Endothelial cell of umbilical vein (primary cell): ENCODE results near the gene COL18A1. TPM values are rescaled to one million over a fixed set of nuclear protein-coding genes. Genes with fewer than 3 reads are reported as not detected.

Experiments
- BruUV-seq: library from RNA; stranded (reverse); fragments of 400-500 nt; replicated peaks from 2 replicates; lab custom pipeline; 2021; lab: Mats Ljungman, UMichigan
- CTCF ChIA-PET: fragments of 300-600, 350-600 bp; sonication (Branson Sonifier 250); formaldehyde crosslinking; loops from one replicate; lab custom pipeline; 2021; ENCODE audit warnings: antibody characterized with exemption, inconsistent platforms; lab: Charles Lee
- POLR2A ChIA-PET: fragments of 300-600, 350-600 bp; sonication (Branson Sonifier 250); formaldehyde crosslinking; loops from one replicate; lab custom pipeline; 2021; ENCODE audit warnings: antibody characterized with exemption, inconsistent platforms; lab: Charles Lee
- DNase-seq: peaks from one replicate; pipeline ENCODE4 v3.0.0-alpha.2; 2011; ENCODE audit warnings: low read depth, low spot score
- FAIRE-seq: peaks from 2 replicates; lab custom pipeline; 2011; peaks lifted over from hg19 to GRCh38; lab: Jason Lieb, UNC
- H2AFZ ChIP-seq: 2 replicates; pipeline ENCODE4 v1.6.0; 2012; ENCODE audit warnings: low read depth, low read length, control low read depth, inconsistent platforms
- H3K27ac ChIP-seq: 2 replicates; pipeline ENCODE4 v1.5.1; 2011; ENCODE audit warnings: low read depth, mild to moderate bottlenecking, control low read depth, low read length, moderate library complexity; ENCODE audit not compliant: insufficient read depth
- H3K27me3 ChIP-seq, 2 experiments: 2 replicates each; pipeline versions ENCODE4 v1.6.0 to v1.6.1; 2011; ENCODE audit warnings: low read length in 2 of 2, mixed read lengths in 1 of 2; ENCODE audit not compliant: control insufficient read depth in 2 of 2, insufficient read depth in 2 of 2
- H3K36me3 ChIP-seq, 2 experiments: 2 replicates in 1 of 2; 3 replicates in 1 of 2; pipeline ENCODE4 v1.5.1; 2011; ENCODE audit warnings: low read length in 2 of 2, mild to moderate bottlenecking in 1 of 2, moderate library complexity in 1 of 2; ENCODE audit not compliant: control insufficient read depth in 2 of 2, insufficient read depth in 2 of 2; ENCODE audit errors: extremely low read depth in 1 of 2
- H3K4me1 ChIP-seq: 3 replicates; pipeline ENCODE4 v1.5.1; 2011; ENCODE audit warnings: mild to moderate bottlenecking, low read length; ENCODE audit not compliant: control insufficient read depth, insufficient read depth; ENCODE audit errors: extremely low read depth
- H3K4me2 ChIP-seq: 2 replicates; pipeline ENCODE4 v1.6.1; 2011; ENCODE audit warnings: low read length, control low read depth, mixed read lengths; ENCODE audit not compliant: insufficient read depth
- H3K4me3 ChIP-seq, 3 experiments: fragments of 200-600 bp in 1 of 3; sonication (generic), shearing (Covaris generic) in 1 of 3; replicated peaks in 1 of 3; 2 replicates each; pipeline ENCODE4 v1.5.1; 2011 to 2016; ENCODE audit warnings: control low read depth in 3 of 3, low read length in 3 of 3, mild to moderate bottlenecking in 2 of 3, inconsistent platforms in 1 of 3, low read depth in 1 of 3, moderate library complexity in 1 of 3; ENCODE audit not compliant: insufficient read depth in 1 of 3
- H3K79me2 ChIP-seq: 2 replicates; pipeline ENCODE4 v1.6.0; 2012; ENCODE audit warnings: low read length, inconsistent platforms; ENCODE audit not compliant: control insufficient read depth, insufficient read depth
- H3K9ac ChIP-seq: replicated peaks from 2 replicates; pipeline ENCODE3; 2011; ENCODE audit warnings: low read length, control low read depth; ENCODE audit not compliant: insufficient read depth; ENCODE audit errors: extremely low read depth
- H3K9me1 ChIP-seq: replicated peaks from 3 replicates; pipeline ENCODE4 v1.6.0; 2011; ENCODE audit warnings: mild to moderate bottlenecking, low read length; ENCODE audit not compliant: control insufficient read depth, insufficient read depth; ENCODE audit errors: extremely low read depth
- H3K9me3 ChIP-seq: replicated peaks from 2 replicates; pipeline ENCODE4 v1.5.1; 2012; ENCODE audit warnings: low read length, inconsistent platforms; ENCODE audit not compliant: control insufficient read depth, insufficient read depth
- H4K20me1 ChIP-seq: replicated peaks from 2 replicates; pipeline ENCODE3; 2011; ENCODE audit warnings: mild to moderate bottlenecking, low read length; ENCODE audit not compliant: control insufficient read depth, insufficient read depth; ENCODE audit errors: extremely low read depth
- CTCF ChIP-seq, 2 donors: IDR thresholded peaks; 1 replicate in 1 of 2; 2 replicates in 1 of 2; pipeline ENCODE4 v1.5.1; 2011; ENCODE audit warnings: low read length in 2 of 2, mild to moderate bottlenecking in 2 of 2, moderate library complexity in 2 of 2, control low read depth in 1 of 2, inconsistent platforms in 1 of 2, low read depth in 1 of 2; ENCODE audit not compliant: insufficient read depth in 1 of 2; ENCODE audit errors: extremely low read depth in 1 of 2
- EZH2 ChIP-seq: IDR thresholded peaks from 2 replicates; pipeline ENCODE4 v1.6.1; 2012; ENCODE audit warnings: borderline replicate concordance, low read depth, mild to moderate bottlenecking, moderate library complexity, low read length, inconsistent platforms; ENCODE audit not compliant: severe bottlenecking
- FOS ChIP-seq: IDR thresholded peaks from 2 replicates; pipeline ENCODE4 v1.6.1; 2011; ENCODE audit warnings: mild to moderate bottlenecking, low read length, moderate library complexity, borderline replicate concordance; ENCODE audit not compliant: insufficient read depth
- GATA2 ChIP-seq: IDR thresholded peaks from 2 replicates; pipeline ENCODE4 v1.7.0; 2011; ENCODE audit warnings: low read depth, mild to moderate bottlenecking, moderate library complexity, mixed read lengths, low read length; ENCODE audit not compliant: insufficient read length, insufficient read depth
- JUN ChIP-seq: IDR thresholded peaks from 2 replicates; pipeline ENCODE4 v1.6.1; 2011; ENCODE audit warnings: borderline replicate concordance, low read depth; ENCODE audit not compliant: insufficient read length, insufficient read depth
- MYC ChIP-seq: IDR thresholded peaks from one replicate; pipeline ENCODE4 v1.6.1; 2011; ENCODE audit warnings: mild to moderate bottlenecking, low read depth, low read length
- POLR2A ChIP-seq: IDR thresholded peaks from 2 replicates; pipeline ENCODE4 v1.6.1; 2012; ENCODE audit warnings: low read depth, mild to moderate bottlenecking, control low read depth, low read length
- POLR2AphosphoS5 ChIP-seq: IDR thresholded peaks from 2 replicates; pipeline ENCODE4 v1.6.1; 2012; ENCODE audit warnings: low read depth, mild to moderate bottlenecking, control low read depth, low read length, moderate library complexity; ENCODE audit not compliant: insufficient read depth
- dilution Hi-C: fragments of 300-500 bp; cut with MboI; formaldehyde crosslinking; loops from one replicate; pipeline ENCODE4 v1.15.0; 2019; ENCODE audit warnings: low sequenced_read_pairs; ENCODE audit not compliant: extremely low pct_ligation_motif_present
- intact Hi-C: fragments of 100-400 bp; cut with micrococcal nuclease; formaldehyde crosslinking; loops from one replicate; pipeline ENCODE4 v1.10.0; 2022
- polyA plus RNA-seq, 4 experiments: library from polyadenylated mRNA; depleted of rRNA in 3 of 4; stranded (reverse) in 3 of 4; unstranded in 1 of 4; fragments of >200 nt; gene quantifications; 2 replicates each; pipeline versions ENCODE4 v1.2.1 to v1.2.3, GENCODE V29; 2011 to 2012; ENCODE audit warnings: missing spikeins in 1 of 4
- total RNA-seq: library from RNA; stranded (reverse); gene quantifications from 2 replicates; pipeline ENCODE4 v1.2.3, GENCODE V29; 2021
- TF ChIP-seq, protein P1 (sequence below): IDR thresholded peaks from 2 replicates; pipeline ENCODE4 v1.6.1; 2011; ENCODE audit not compliant: insufficient read depth, insufficient read length

Gene COL18A1
- total and polyA plus RNA-seq, 2 donors (not counting 3 experiments of a cell fraction or from before 2014, with no cell fraction given), result 198 to 252 TPM

DNA sequence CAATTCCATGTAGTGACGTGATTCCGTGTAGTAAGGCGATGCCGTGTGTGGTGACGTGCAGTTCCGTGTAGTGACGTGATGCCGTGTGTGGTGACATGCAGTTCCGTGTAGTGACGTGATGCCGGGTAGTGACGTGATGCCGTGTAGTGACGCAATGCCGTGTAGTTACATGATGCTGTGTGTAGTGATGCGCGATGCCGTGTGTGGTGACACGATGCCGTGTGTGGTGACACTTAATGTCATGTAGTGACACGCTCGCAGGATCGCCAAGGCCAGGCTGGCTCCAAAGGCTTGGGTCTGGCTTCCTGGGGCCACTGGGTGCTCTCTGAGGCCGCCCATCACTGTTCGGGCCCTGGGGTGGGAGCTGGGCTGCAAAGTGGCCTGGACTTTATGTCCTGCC is 14.2 kb downstream of the COL18A1 start:
- ChIA-PET POLR2A (no interaction called here), CTCF (no interaction called here)
- Histone ChIP-seq H3K4me3 (no peak overlapping the region), H3K4me1 (no peaks in the 10 kb centered on the region), H3K79me2 (peaks cover 89% of the 10 kb centered on the region), H3K4me2 (no peak overlapping the region), H3K36me3 (peaks cover 0 to 7% of the 10 kb centered on the region in 2 experiments), H4K20me1 (peaks cover 3% of the 10 kb centered on the region), H3K27me3 (no peaks in the 10 kb centered on the region), H3K9ac (no peak overlapping the region), H3K9me1 (no peaks in the 10 kb centered on the region), H2AFZ (no peak overlapping the region), H3K27ac (no peak overlapping the region), H3K9me3 (no peaks in the 10 kb centered on the region)
- no peak for TF ChIP-seq FOS
- TF ChIP-seq GATA2, result no peak
- TF ChIP-seq JUN, result no peak
- no peak for TF ChIP-seq POLR2A
- no TSS peak for BruUV-seq
- intact Hi-C loops, result no loop called here
- dilution Hi-C loops, result no loop called here
- DNase-seq, result no peak
- no peak for FAIRE-seq

GRCh38 chr21:45420061-45421041 is 15.4 kb downstream of the COL18A1 start:
- Histone ChIP-seq H4K20me1 (peaks cover 3% of the 10 kb centered on the region), H3K79me2 (peaks cover 88% of the 10 kb centered on the region), H3K9ac (no peak overlapping the region), H3K9me1 (no peaks in the 10 kb centered on the region), H2AFZ (no peak overlapping the region), H3K27ac (no peak overlapping the region), H3K4me1 (no peaks in the 10 kb centered on the region), H3K9me3 (no peaks in the 10 kb centered on the region), H3K27me3 (no peaks in the 10 kb centered on the region), H3K4me3 (no peak overlapping the region), H3K36me3 (peaks cover 0 to 4% of the 10 kb centered on the region in 2 experiments), H3K4me2 (no peak overlapping the region)
- CTCF ChIA-PET, result interaction anchor here (1.4 kb wide), 1 partner anchor 128 kb away, joined by 6 read pairs; no protein-coding TSS in a partner anchor
- DNase-seq, result no peak
- dilution Hi-C loops (no loop called here), intact Hi-C loops (no loop called here)
- no peak for TF ChIP-seq EZH2
- no peak for TF ChIP-seq POLR2A
- no peak for TF ChIP-seq MYC
- no peak for TF ChIP-seq GATA2
- no peak for TF ChIP-seq CTCF (IDR thresholded peaks at IDR 0.05; ENCODE audit: extremely low read depth in 1 of 2, insufficient read depth in 1 of 2, low read depth in 1 of 2, low read length in 2 of 2)
- TF ChIP-seq, protein P1, sequence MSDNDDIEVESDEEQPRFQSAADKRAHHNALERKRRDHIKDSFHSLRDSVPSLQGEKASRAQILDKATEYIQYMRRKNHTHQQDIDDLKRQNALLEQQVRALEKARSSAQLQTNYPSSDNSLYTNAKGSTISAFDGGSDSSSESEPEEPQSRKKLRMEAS, result no peak
- TF ChIP-seq POLR2AphosphoS5, result no peak
- no peak for TF ChIP-seq FOS
- TF ChIP-seq JUN, result no peak
- no TSS peak for BruUV-seq
- no peak for FAIRE-seq
- POLR2A ChIA-PET, result no interaction called here
